HepG2 (cell line): ENCODE measurements around the gene GRIK1. TPM values are rescaled to one million over a fixed set of nuclear protein-coding genes. Genes with fewer than 3 reads are reported as not detected.

Source experiments
- ATAC-seq: fragments of 200-7000 bp; cut with Tn5 transposase; 3 replicates; pipeline ENCODE4 v1.9.1; 2020; ENCODE audit warnings: mild to moderate bottlenecking, moderate library complexity
- BruUV-seq: library from RNA; stranded (reverse); fragments of 400-500 nt; replicated peaks from 2 replicates; lab custom pipeline; 2021; lab: Mats Ljungman, UMichigan
- CTCF ChIA-PET: fragments of 300-600 bp; formaldehyde crosslinking; extraction: SDS; loops from one replicate; lab custom pipeline; 2021; ENCODE audit warnings: low total read pairs, inconsistent platforms, low intra/inter-chr PET ratio; lab: Yijun Ruan, JAX
- POLR2A ChIA-PET: fragments of 350-600 bp; sonication (Branson Sonifier 250); formaldehyde crosslinking; loops from one replicate; lab custom pipeline; 2020; ENCODE audit warnings: antibody characterized with exemption, inconsistent platforms; lab: Yijun Ruan, JAX
- DNase-seq: peaks from one replicate; pipeline ENCODE4 v3.0.0-alpha.2; 2015; ENCODE audit warnings: low spot score
- FAIRE-seq: peaks from 3 replicates; lab custom pipeline; 2011; peaks lifted over from hg19 to GRCh38; lab: Jason Lieb, UNC
- H2AFZ ChIP-seq: one replicate; pipeline ENCODE4 v1.6.1; 2011; ENCODE audit warnings: low read length, inconsistent platforms
- H3K27ac ChIP-seq: fragments of 300-600 bp; 3 replicates; pipeline ENCODE4 v1.8.0; 2011; ENCODE audit warnings: mixed run types, mild to moderate bottlenecking, mixed read lengths, low read length, inconsistent platforms; ENCODE audit not compliant: insufficient read depth; ENCODE audit errors: extremely low read length
- H3K27me3 ChIP-seq, 2 experiments: fragments of 200-600 bp in 1 of 2; 2 replicates in 1 of 2; 3 replicates in 1 of 2; pipeline versions ENCODE4 v1.6.0 to v1.8.0; 2011; ENCODE audit warnings: low read length in 2 of 2, mild to moderate bottlenecking in 2 of 2, moderate library complexity in 2 of 2, inconsistent platforms in 1 of 2; ENCODE audit not compliant: insufficient read depth in 2 of 2, control insufficient read depth in 1 of 2
- H3K36me3 ChIP-seq, 2 experiments: fragments of 200-600 bp in 1 of 2; replicated peaks in 1 of 2; 2 replicates in 1 of 2; 3 replicates in 1 of 2; pipeline versions ENCODE4 v1.5.1 to v1.8.0; 2011; ENCODE audit warnings: low read length in 2 of 2, inconsistent platforms in 1 of 2; ENCODE audit not compliant: insufficient read depth in 2 of 2, control insufficient read depth in 1 of 2
- H3K4me1 ChIP-seq: 2 replicates; pipeline ENCODE4 v1.5.1; 2012; ENCODE audit warnings: low read length, inconsistent platforms; ENCODE audit not compliant: insufficient read depth
- H3K4me2 ChIP-seq: 2 replicates; pipeline ENCODE4 v1.6.0; 2011; ENCODE audit warnings: low read depth, low read length, inconsistent platforms
- H3K4me3 ChIP-seq, 3 experiments: fragments of 200-600 bp in 1 of 3; sonication (generic), shearing (Covaris generic) in 1 of 3; replicated peaks in 1 of 3; 2 replicates each; pipeline ENCODE4 v1.5.1; 2011 to 2016; ENCODE audit warnings: low read length in 3 of 3, inconsistent platforms in 2 of 3, low read depth in 2 of 3, mild to moderate bottlenecking in 2 of 3, control low read depth in 1 of 3, mixed read lengths in 1 of 3; ENCODE audit not compliant: insufficient read depth in 1 of 3
- H3K79me2 ChIP-seq: one replicate; pipeline ENCODE4 v1.6.1; 2011; ENCODE audit warnings: low read length, inconsistent platforms; ENCODE audit not compliant: insufficient read depth
- H3K9ac ChIP-seq: 2 replicates; pipeline ENCODE4 v1.6.0; 2011; ENCODE audit warnings: mild to moderate bottlenecking, low read depth, low read length, inconsistent platforms; ENCODE audit not compliant: insufficient read depth
- H3K9me3 ChIP-seq: 2 replicates; pipeline ENCODE4 v1.5.1; 2012; ENCODE audit warnings: mild to moderate bottlenecking, low read length
- H4K20me1 ChIP-seq: 2 replicates; pipeline ENCODE4 v1.6.0; 2011; ENCODE audit warnings: inconsistent platforms, mild to moderate bottlenecking, low read length, moderate library complexity; ENCODE audit not compliant: insufficient read depth
- DR1 ChIP-seq: sonication (generic); formaldehyde crosslinking; IDR thresholded peaks from 2 replicates; pipeline ENCODE4 v1.8.0; 2021; ENCODE audit warnings: mild to moderate bottlenecking, missing genetic modification reagents, inconsistent platforms
- GRHL1 ChIP-seq: sonication (generic); formaldehyde crosslinking; conservative IDR thresholded peaks from 2 replicates; pipeline ENCODE4 v1.8.0; 2022; ENCODE audit warnings: missing genetic modification reagents
- HMGXB3 ChIP-seq: sonication (generic); formaldehyde crosslinking; IDR thresholded peaks from 2 replicates; pipeline ENCODE4 v1.4.0; 2020; ENCODE audit warnings: missing genetic modification reagents, borderline replicate concordance
- KDM5A ChIP-seq: fragments of 200-600 bp; sonication (generic); IDR thresholded peaks from 2 replicates; pipeline ENCODE4 v1.7.0; 2018; ENCODE audit warnings: antibody characterized with exemption, mild to moderate bottlenecking, low read length, borderline replicate concordance
- SMARCE1 ChIP-seq: fragments of 450-650 bp; IDR thresholded peaks from 2 replicates; pipeline ENCODE4 v1.6.1; 2017; ENCODE audit warnings: borderline replicate concordance
- ZNF883 ChIP-seq: sonication (generic); formaldehyde crosslinking; IDR thresholded peaks from 2 replicates; pipeline ENCODE4 v1.5.1; 2020; ENCODE audit warnings: mild to moderate bottlenecking, missing genetic modification reagents; ENCODE audit errors: not compliant biosample characterization
- WGBS: methylation state at CpG from one replicate; pipeline ENCODE4 v1.1.6; 2017; ENCODE audit warnings: low lambda C conversion rate; 5-methylcytosine and 5-hydroxymethylcytosine counted together
- in situ Hi-C: cut with HindIII; loops from 2 replicates; pipeline ENCODE4 v1.10.0; 2017; ENCODE audit warnings: low pct_unique_long_range_greater_than_20kb; ENCODE audit not compliant: extremely low pct_ligation_motif_present
- intact Hi-C: fragments of 100-400 bp; cut with micrococcal nuclease; formaldehyde crosslinking; loops from one replicate; pipeline ENCODE4 v1.10.0; 2022; ENCODE audit not compliant: unreplicated experiment
- polyA plus RNA-seq, 8 experiments: library from polyadenylated mRNA; depleted of rRNA in 3 of 8; stranded (reverse) in 7 of 8; unstranded in 1 of 8; fragments of >200 nt; fragmentation: Illumina TruSeq in 4 of 8; extraction: Trizol in 4 of 8; gene quantifications; 2 replicates each; pipeline versions ENCODE4 v1.2.1 to v1.2.3, GENCODE V29; 2011 to 2016; ENCODE audit warnings: low read depth in 4 of 8, missing spikeins in 1 of 8, mixed read lengths in 1 of 8; ENCODE audit not compliant: insufficient read depth in 1 of 8
- total RNA-seq, 5 experiments: library from RNA; depleted of rRNA; stranded (reverse); fragments of >200 nt; fragmentation: Illumina TruSeq; extraction: Trizol; gene quantifications; 2 replicates each; pipeline ENCODE4 v1.2.3, GENCODE V29; 2016; ENCODE audit warnings: low read depth in 1 of 5

The GRIK1 gene
- total and polyA plus RNA-seq, 2 of the 13 experiments (the other 11 are each of a cell fraction or from before 2014, with no cell fraction given): not detected

- FAIRE-seq (no peak), ATAC-seq (no peak), DNase-seq (no peak)
- Histone ChIP-seq H3K27me3 (no peaks in the 10 kb centered on the region), H3K4me2 (no peak overlapping the region), H2AFZ (no peak overlapping the region), H3K36me3 (no peaks in the 10 kb centered on the region), H3K4me3 (no peak overlapping the region), H3K27ac (no peak overlapping the region), H3K79me2 (no peaks in the 10 kb centered on the region), H3K9ac (no peak overlapping the region), H3K4me1 (peaks cover 10% of the 10 kb centered on the region), H3K9me3 (no peaks in the 10 kb centered on the region)
- ChIA-PET POLR2A (no interaction called here), CTCF (no interaction called here)
- in situ Hi-C loops (no loop called here), intact Hi-C loops (no loop called here)
- WGBS: 68% methylated on average over 2 of the region's 2 CpGs
- no TSS peak for BruUV-seq
- no peak for TF ChIP-seq SMARCE1
- no peak for TF ChIP-seq KDM5A
- no peak for TF ChIP-seq ZNF883 (CRISPR knock-in tag)
- no peak for TF ChIP-seq DR1
- TF ChIP-seq, all 625 proteins: peak for 0
- H4K20me1 ChIP-seq: no peaks in the 10 kb centered on the region
Measured at GRCh38 chr21:29583424-29583924, 356.3 kb downstream of the GRIK1 start.

- H3K4me3 ChIP-seq: no peak overlapping the region
- in situ Hi-C loops: no loop called here
- H3K36me3 ChIP-seq: no peaks in the 10 kb centered on the region
- H3K27ac ChIP-seq: no peak overlapping the region
- H3K9ac ChIP-seq: no peak overlapping the region
- ATAC-seq (no peak), FAIRE-seq (no peak), DNase-seq (no peak)
- ChIA-PET CTCF (no interaction called here), POLR2A (no interaction called here)
- H3K79me2 ChIP-seq: no peaks in the 10 kb centered on the region
- no peak overlapping the region for H3K4me2 ChIP-seq
- no peak for TF ChIP-seq HMGXB3
- no peak for TF ChIP-seq GRHL1 (CRISPR knock-in tag)
- 73% methylated on average over 5 of the region's 5 CpGs for WGBS
- H3K9me3 ChIP-seq: no peaks in the 10 kb centered on the region
- no peaks in the 10 kb centered on the region for H3K27me3 ChIP-seq
- H3K4me1 ChIP-seq: peaks cover 10% of the 10 kb centered on the region
- H4K20me1 ChIP-seq: no peaks in the 10 kb centered on the region
- intact Hi-C loops: no loop called here
- H2AFZ ChIP-seq: no peak overlapping the region
- no TSS peak for BruUV-seq
Measured at GRCh38 chr21:29582855-29583254, 356.9 kb downstream of the GRIK1 start.
